Activated CD4-positive, alpha-beta T cell treated with anti-CD3 and anti-CD28 coated beads, Interleukin-2, amount 10 ng/mL, durations not matched to agents 7 days and 5 days (primary cell): Measurements from ENCODE around the gene MCOLN3. TPM values are rescaled to one million over a fixed set of nuclear protein-coding genes. Genes with fewer than 3 reads are reported as not detected.

Experiments
- CTCF ChIA-PET: fragments of 350-600 bp; sonication (Branson Sonifier 250); formaldehyde crosslinking; loops from one replicate; lab custom pipeline; 2021; ENCODE audit warnings: antibody characterized with exemption; lab: Charles Lee
- POLR2A ChIA-PET: fragments of 350-600 bp; sonication (Branson Sonifier 250); formaldehyde crosslinking; loops from one replicate; lab custom pipeline; 2021; ENCODE audit warnings: antibody characterized with exemption; lab: Charles Lee
- DNase-seq: peaks from one replicate; pipeline ENCODE4 v3.0.0-alpha.2; 2020
- H3K27ac Mint-ChIP-seq: one replicate; pipeline ENCODE4 v1.8.0; 2021; ENCODE audit warnings: mild to moderate bottlenecking, moderate library complexity, mixed read lengths
- H3K27me3 Mint-ChIP-seq: one replicate; pipeline ENCODE4 v1.8.0; 2021; ENCODE audit warnings: mixed read lengths
- H3K36me3 Mint-ChIP-seq: one replicate; pipeline ENCODE4 v1.8.0; 2021; ENCODE audit warnings: low read depth, mixed read lengths
- H3K4me1 Mint-ChIP-seq: one replicate; pipeline ENCODE4 v1.8.0; 2021; ENCODE audit warnings: mixed read lengths
- H3K4me3 Mint-ChIP-seq: one replicate; pipeline ENCODE4 v1.8.0; 2021; ENCODE audit warnings: mild to moderate bottlenecking, moderate library complexity, mixed read lengths
- H3K9me3 Mint-ChIP-seq: one replicate; pipeline ENCODE4 v1.8.0; 2021; ENCODE audit warnings: mixed read lengths
- total RNA-seq, 2 experiments: library from RNA; stranded (reverse); gene quantifications; one replicate each; pipeline ENCODE4 v1.2.3, GENCODE V29; 2021

Gene MCOLN3
- total RNA-seq, 2 experiments from 2014 or later = 3.1 to 3.5 TPM

GRCh38 chr1:85068846-85069245 is 20.5 kb upstream of the MCOLN3 start:
- ChIA-PET CTCF (interaction anchor here (0.8 kb wide), 1 partner anchor 124 kb away, joined by 4 read pairs; no protein-coding TSS in a partner anchor), POLR2A (no interaction called here)
- Mint-ChIP-seq H3K4me1 (peaks cover 3% of the 10 kb centered on the region), H3K36me3 (no peaks in the 10 kb centered on the region), H3K9me3 (no peaks in the 10 kb centered on the region), H3K27me3 (peaks cover 10% of the 10 kb centered on the region), H3K4me3 (no peak overlapping the region), H3K27ac (no peak overlapping the region)
- no peak for DNase-seq

- Mint-ChIP-seq H3K4me1 (peaks cover 15% of the 10 kb centered on the region), H3K36me3 (no peaks in the 10 kb centered on the region), H3K4me3 (no peak overlapping the region), H3K9me3 (no peaks in the 10 kb centered on the region), H3K27ac (no peak overlapping the region), H3K27me3 (peaks cover 17% of the 10 kb centered on the region)
- CTCF ChIA-PET = interaction anchor here (0.6 to 1.8 kb wide), 3 partner anchors 121 to 203 kb away, joined by 3 to 5 read pairs (median 3); no protein-coding TSS in a partner anchor
- no peak for DNase-seq
- POLR2A ChIA-PET = no interaction called here
Observed at GRCh38 chr1:85065550-85065949, 17.2 kb upstream of the MCOLN3 start.

- no peak for DNase-seq
Observed at GRCh38 chr1:85062425-85063026, 14.2 kb upstream of the MCOLN3 start.

GRCh38 chr1:85061711-85062424 is 13.6 kb upstream of the MCOLN3 start:
- Mint-ChIP-seq H3K9me3 (no peaks in the 10 kb centered on the region), H3K4me3 (peak overlapping the region; percentile 79), H3K27ac (peak overlapping the region; percentile 78), H3K4me1 (peaks cover 20% of the 10 kb centered on the region), H3K36me3 (no peaks in the 10 kb centered on the region), H3K27me3 (peaks cover 21% of the 10 kb centered on the region)
- peak; percentile 94 for DNase-seq
- POLR2A ChIA-PET = no interaction called here
- CTCF ChIA-PET = interaction anchor here (0.7 to 2.1 kb wide), 5 partner anchors 9 to 197 kb away, joined by 4 to 7 read pairs (median 4); no protein-coding TSS in a partner anchor

More at GRCh38 chr1:85062425-85063026, 14.2 kb upstream of the MCOLN3 start:
- ChIA-PET CTCF (interaction anchor here (0.7 to 2.1 kb wide), 5 partner anchors 10 to 196 kb away, joined by 4 to 7 read pairs (median 4); no protein-coding TSS in a partner anchor), POLR2A (no interaction called here)
- Mint-ChIP-seq H3K36me3 (no peaks in the 10 kb centered on the region), H3K4me3 (peak overlapping the region; percentile 79), H3K9me3 (no peaks in the 10 kb centered on the region), H3K27ac (peak overlapping the region; percentile 37), H3K27me3 (peaks cover 20% of the 10 kb centered on the region), H3K4me1 (peaks cover 20% of the 10 kb centered on the region)

GRCh38 chr1:85060038-85060437 is 11.7 kb upstream of the MCOLN3 start:
- no peaks in the 10 kb centered on the region for H3K36me3 Mint-ChIP-seq
- DNase-seq = no peak
- peaks cover 22% of the 10 kb centered on the region for H3K27me3 Mint-ChIP-seq
- no peak overlapping the region for H3K27ac Mint-ChIP-seq
- ChIA-PET POLR2A (no interaction called here), CTCF (no interaction called here)
- no peaks in the 10 kb centered on the region for H3K9me3 Mint-ChIP-seq
- H3K4me3 Mint-ChIP-seq = no peak overlapping the region
- H3K4me1 Mint-ChIP-seq = peaks cover 20% of the 10 kb centered on the region

- no peak overlapping the region for H3K4me3 Mint-ChIP-seq
- CTCF ChIA-PET = no interaction called here
- no peaks in the 10 kb centered on the region for H3K36me3 Mint-ChIP-seq
- H3K9me3 Mint-ChIP-seq = no peaks in the 10 kb centered on the region
- peaks cover 26% of the 10 kb centered on the region for H3K27me3 Mint-ChIP-seq
- H3K4me1 Mint-ChIP-seq = peaks cover 20% of the 10 kb centered on the region
- POLR2A ChIA-PET = no interaction called here
- H3K27ac Mint-ChIP-seq = no peak overlapping the region
- DNase-seq = no peak
Observed at GRCh38 chr1:85059563-85059962, 11.3 kb upstream of the MCOLN3 start.

GRCh38 chr1:85058786-85059185 is 10.5 kb upstream of the MCOLN3 start:
- Mint-ChIP-seq H3K27ac (no peak overlapping the region), H3K4me3 (no peak overlapping the region), H3K9me3 (no peaks in the 10 kb centered on the region), H3K36me3 (no peaks in the 10 kb centered on the region), H3K4me1 (peaks cover 20% of the 10 kb centered on the region), H3K27me3 (peaks cover 26% of the 10 kb centered on the region)
- POLR2A ChIA-PET = no interaction called here
- CTCF ChIA-PET = interaction anchor here (1.1 kb wide), 1 partner anchor 9 kb away, joined by 3 read pairs; no protein-coding TSS in a partner anchor
- no peak for DNase-seq

- no peak overlapping the region for H3K4me3 Mint-ChIP-seq
- ChIA-PET POLR2A (no interaction called here), CTCF (interaction anchor here (1.1 to 1.6 kb wide), 2 partner anchors 9 to 113 kb away, joined by 3 read pairs; no protein-coding TSS in a partner anchor)
- no peaks in the 10 kb centered on the region for H3K9me3 Mint-ChIP-seq
- no peaks in the 10 kb centered on the region for H3K36me3 Mint-ChIP-seq
- H3K27me3 Mint-ChIP-seq = peaks cover 26% of the 10 kb centered on the region
- peaks cover 20% of the 10 kb centered on the region for H3K4me1 Mint-ChIP-seq
- no peak for DNase-seq
- no peak overlapping the region for H3K27ac Mint-ChIP-seq
Observed at GRCh38 chr1:85058311-85058710, 10.0 kb upstream of the MCOLN3 start.

- ChIA-PET CTCF (no interaction called here), POLR2A (no interaction called here)
- Mint-ChIP-seq H3K36me3 (peaks cover 6% of the 10 kb centered on the region), H3K9me3 (no peaks in the 10 kb centered on the region), H3K27ac (no peak overlapping the region), H3K4me1 (peaks cover 18% of the 10 kb centered on the region), H3K4me3 (no peak overlapping the region), H3K27me3 (peaks cover 18% of the 10 kb centered on the region)
- no peak for DNase-seq
Observed at GRCh38 chr1:85054664-85055063, 6.4 kb upstream of the MCOLN3 start.

- H3K27ac Mint-ChIP-seq = no peak overlapping the region
- ChIA-PET POLR2A (no interaction called here), CTCF (interaction anchor here (0.5 to 1.2 kb wide), 4 partner anchors 9 to 93 kb away, joined by 3 to 4 read pairs (median 3); no protein-coding TSS in a partner anchor)
- no peak for DNase-seq
- peaks cover 35% of the 10 kb centered on the region for H3K4me1 Mint-ChIP-seq
- peaks cover 41% of the 10 kb centered on the region for H3K27me3 Mint-ChIP-seq
- no peaks in the 10 kb centered on the region for H3K9me3 Mint-ChIP-seq
- H3K36me3 Mint-ChIP-seq = peaks cover 13% of the 10 kb centered on the region
- peak overlapping the region; percentile 23 for H3K4me3 Mint-ChIP-seq
Observed at GRCh38 chr1:85049735-85050166, 1.5 kb upstream of the MCOLN3 start.

GRCh38 chr1:85047472-85048295 is 616 bp downstream of the MCOLN3 start:
- Mint-ChIP-seq H3K27me3 (peaks cover 56% of the 10 kb centered on the region), H3K4me1 (peaks cover 35% of the 10 kb centered on the region)
- DNase-seq = no peak

GRCh38 chr1:85047144-85047471 is 1.2 kb downstream of the MCOLN3 start:
- Mint-ChIP-seq H3K4me1 (peaks cover 35% of the 10 kb centered on the region), H3K4me3 (peak overlapping the region; percentile 54), H3K9me3 (no peaks in the 10 kb centered on the region), H3K36me3 (peaks cover 13% of the 10 kb centered on the region), H3K27me3 (peaks cover 61% of the 10 kb centered on the region), H3K27ac (no peak overlapping the region)
- POLR2A ChIA-PET = no interaction called here
- DNase-seq = no peak
- CTCF ChIA-PET = interaction anchor here (1.9 kb wide), 1 partner anchor 11 kb away, joined by 4 read pairs; no protein-coding TSS in a partner anchor

More at GRCh38 chr1:85047472-85048295, 616 bp downstream of the MCOLN3 start:
- peak overlapping the region; percentile 5 for H3K27ac Mint-ChIP-seq
- POLR2A ChIA-PET = no interaction called here
- CTCF ChIA-PET = interaction anchor here (1.8 to 1.9 kb wide), 2 partner anchors 11 to 103 kb away, joined by 4 read pairs; no protein-coding TSS in a partner anchor
- peak overlapping the region; percentile 54 for H3K4me3 Mint-ChIP-seq
- H3K9me3 Mint-ChIP-seq = no peaks in the 10 kb centered on the region
- peaks cover 13% of the 10 kb centered on the region for H3K36me3 Mint-ChIP-seq
